WTC11 (cell line): ENCODE data around the gene UBE2J2. TPM values are rescaled to one million over a fixed set of nuclear protein-coding genes. Genes with fewer than 3 reads are reported as not detected.

Experiments used
- ATAC-seq: fragments of 200-7000 bp; cut with Tn5 transposase; 2 replicates; pipeline ENCODE4 v1.10.0; 2021; ENCODE audit warnings: mild to moderate bottlenecking, moderate library complexity
- CTCF ChIA-PET: fragments of 300-600 bp; sonication (Branson Sonifier 250); formaldehyde crosslinking; loops from one replicate; lab custom pipeline; 2021; ENCODE audit warnings: antibody characterized with exemption; lab: Charles Lee
- POLR2A ChIA-PET: fragments of 350-600 bp; sonication (Branson Sonifier 250); formaldehyde crosslinking; loops from one replicate; lab custom pipeline; 2021; ENCODE audit warnings: antibody characterized with exemption; lab: Charles Lee
- DNase-seq: peaks from one replicate; pipeline ENCODE4 v3.0.0; 2021; ENCODE audit warnings: low spot score
- H3K27ac Mint-ChIP-seq: 2 replicates; pipeline ENCODE4 v1.8.0; 2021; ENCODE audit warnings: mixed read lengths
- H3K27me3 Mint-ChIP-seq: 2 replicates; pipeline ENCODE4 v1.8.0; 2021; ENCODE audit warnings: low read depth, mild to moderate bottlenecking, moderate library complexity, mixed read lengths
- H3K36me3 Mint-ChIP-seq: 2 replicates; pipeline ENCODE4 v1.8.0; 2021; ENCODE audit warnings: mixed read lengths
- H3K4me1 Mint-ChIP-seq: 2 replicates; pipeline ENCODE4 v1.8.0; 2022; ENCODE audit warnings: mixed read lengths
- H3K4me3 Mint-ChIP-seq: 2 replicates; pipeline ENCODE4 v1.8.0; 2021; ENCODE audit warnings: mild to moderate bottlenecking, moderate library complexity, mixed read lengths
- H3K9me3 Mint-ChIP-seq: 2 replicates; pipeline ENCODE4 v1.8.0; 2021; ENCODE audit warnings: mixed read lengths
- AR ChIP-seq: fragments of 250-450 bp; sonication (Bioruptor Pico); IDR thresholded peaks from 2 replicates; pipeline ENCODE4 v1.9.0; 2021; ENCODE audit warnings: mild to moderate bottlenecking
- ARID4B ChIP-seq: sonication (generic); formaldehyde crosslinking; IDR thresholded peaks from 2 replicates; pipeline ENCODE4 v1.8.0; 2023; ENCODE audit warnings: missing genetic modification reagents, mild to moderate bottlenecking, borderline replicate concordance
- CBFB ChIP-seq: sonication (generic); formaldehyde crosslinking; IDR thresholded peaks from 2 replicates; pipeline ENCODE4 v1.8.1; 2022; ENCODE audit warnings: mild to moderate bottlenecking, low read depth, missing genetic modification reagents
- CDX4 ChIP-seq: fragments of 250-450 bp; sonication (Bioruptor Pico); IDR thresholded peaks from 2 replicates; pipeline ENCODE4 v1.9.0; 2021; ENCODE audit warnings: moderate library complexity, mild to moderate bottlenecking, inconsistent platforms, borderline replicate concordance
- CTCF ChIP-seq: fragments of 200-600 bp; IDR thresholded peaks from 2 replicates; pipeline ENCODE4 v1.8.0; 2022; ENCODE audit warnings: antibody characterized with exemption
- ETV6 ChIP-seq: sonication (generic); formaldehyde crosslinking; IDR thresholded peaks from 2 replicates; pipeline ENCODE4 v1.8.1; 2022; ENCODE audit warnings: mild to moderate bottlenecking, missing genetic modification reagents
- FOXP1 ChIP-seq: sonication (generic); formaldehyde crosslinking; IDR thresholded peaks from 2 replicates; pipeline ENCODE4 v1.8.0; 2022; ENCODE audit warnings: missing genetic modification reagents, mild to moderate bottlenecking, moderate library complexity, borderline replicate concordance
- HMGA2 ChIP-seq: fragments of 250-450 bp; sonication (Bioruptor Pico); IDR thresholded peaks from 2 replicates; pipeline ENCODE4 v1.4.0; 2021; ENCODE audit warnings: mild to moderate bottlenecking, moderate library complexity
- HMGXB4 ChIP-seq: sonication (generic); formaldehyde crosslinking; IDR thresholded peaks from 2 replicates; pipeline ENCODE4 v1.8.1; 2023; ENCODE audit warnings: mild to moderate bottlenecking, moderate library complexity, missing genetic modification reagents
- NR3C1 ChIP-seq: sonication (generic); formaldehyde crosslinking; conservative IDR thresholded peaks from 2 replicates; pipeline ENCODE4 v1.8.1; 2023; ENCODE audit warnings: low read depth, mild to moderate bottlenecking, missing genetic modification reagents
- STAT6 ChIP-seq: sonication (generic); formaldehyde crosslinking; conservative IDR thresholded peaks from 2 replicates; pipeline ENCODE4 v1.8.1; 2023; ENCODE audit warnings: mild to moderate bottlenecking, low read depth, missing genetic modification reagents, moderate library complexity
- TEAD1 ChIP-seq: sonication (generic); formaldehyde crosslinking; IDR thresholded peaks from 2 replicates; pipeline ENCODE4 v1.8.0; 2022; ENCODE audit warnings: mild to moderate bottlenecking, missing genetic modification reagents
- USF2 ChIP-seq: sonication (generic); formaldehyde crosslinking; IDR thresholded peaks from 2 replicates; pipeline ENCODE4 v1.8.1; 2023; ENCODE audit warnings: mild to moderate bottlenecking, missing genetic modification reagents, moderate library complexity
- ZNF121 ChIP-seq: sonication (generic); formaldehyde crosslinking; IDR thresholded peaks from 2 replicates; pipeline ENCODE4 v1.8.0; 2023; ENCODE audit warnings: missing genetic modification reagents
- ZNF425 ChIP-seq: fragments of 250-450 bp; sonication (Bioruptor Pico); conservative IDR thresholded peaks from 2 replicates; pipeline ENCODE4 v1.9.0; 2021; ENCODE audit warnings: mild to moderate bottlenecking
- total RNA-seq: library from RNA; stranded (reverse); gene quantifications from 3 replicates; pipeline ENCODE4 v1.2.3, GENCODE V29; 2021

Gene UBE2J2
- total RNA-seq, 1 experiment from 2014 or later: 72.2 TPM

GRCh38 chr1:1321477-1321876 is 47.8 kb upstream of the UBE2J2 start:
- H3K27me3 Mint-ChIP-seq: no peaks in the 10 kb centered on the region
- ChIA-PET POLR2A (no interaction called here), CTCF (no interaction called here)
- TF ChIP-seq CDX4 (no peak), ZNF425 (CRISPR knock-in tag) (no peak), STAT6 (no peak), NR3C1 (CRISPR knock-in tag) (no peak), HMGXB4 (no peak), ETV6 (CRISPR knock-in tag) (no peak), CTCF (no peak), ARID4B (CRISPR knock-in tag) (no peak), CBFB (CRISPR knock-in tag) (no peak), FOXP1 (CRISPR knock-in tag) (no peak), USF2 (CRISPR knock-in tag) (no peak), AR (CRISPR knock-in tag) (no peak), ZNF121 (CRISPR knock-in tag) (no peak), HMGA2 (CRISPR knock-in tag) (no peak), TEAD1 (CRISPR knock-in tag) (no peak)
- no peak overlapping the region for H3K4me3 Mint-ChIP-seq
- H3K36me3 Mint-ChIP-seq: peaks cover 11% of the 10 kb centered on the region
- ATAC-seq (no peak), DNase-seq (no peak)
- no peak overlapping the region for H3K27ac Mint-ChIP-seq
- peaks cover 11% of the 10 kb centered on the region for H3K4me1 Mint-ChIP-seq
- no peaks in the 10 kb centered on the region for H3K9me3 Mint-ChIP-seq
